ENCODE measurements around the gene NHEJ1. TPM values are rescaled to one million over a fixed set of nuclear protein-coding genes. Genes with fewer than 3 reads are reported as not detected.

The NHEJ1 gene
- total RNA-seq, 1 experiment from 2014 or later = 11.5 TPM

- no TSS peak for BruUV-seq (replicated peaks)
- POLR2A ChIA-PET = no interaction called here
- intact Hi-C loops (cut with micrococcal nuclease) = loop anchor here (5.0 kb wide), 1 partner anchor 38 kb away; no protein-coding TSS in a partner anchor
- Mint-ChIP-seq H3K4me3 (ENCODE audit: unreplicated experiment) (no peak overlapping the region), H3K9me3 (ENCODE audit: unreplicated experiment) (no peaks in the 10 kb centered on the region), H3K4me1 (ENCODE audit: insufficient read depth, unreplicated experiment) (no peaks in the 10 kb centered on the region), H3K27ac (ENCODE audit: low read depth, unreplicated experiment) (no peak overlapping the region), H3K36me3 (ENCODE audit: insufficient read depth, unreplicated experiment) (peaks cover 25% of the 10 kb centered on the region), H3K27me3 (ENCODE audit: insufficient read depth, unreplicated experiment) (no peaks in the 10 kb centered on the region)
- no peak for TF ChIP-seq CTCF (IDR thresholded peaks at IDR 0.05; ENCODE audit: unreplicated experiment)
- DNase-seq (ENCODE audit: unreplicated experiment) = no peak
- CTCF ChIA-PET = interaction anchor here (0.6 to 2.1 kb wide), 3 partner anchors 14 to 202 kb away, joined by 4 to 9 read pairs (median 4); no protein-coding TSS in a partner anchor
Observed at GRCh38 chr2:219078951-219079350, 81.7 kb downstream of the NHEJ1 start.

- CTCF ChIA-PET = no interaction called here
- no peak overlapping the region for H3K4me3 Mint-ChIP-seq (ENCODE audit: unreplicated experiment)
- H3K36me3 Mint-ChIP-seq (ENCODE audit: insufficient read depth, unreplicated experiment) = peaks cover 25% of the 10 kb centered on the region
- H3K27me3 Mint-ChIP-seq (ENCODE audit: insufficient read depth, unreplicated experiment) = no peaks in the 10 kb centered on the region
- H3K9me3 Mint-ChIP-seq (ENCODE audit: unreplicated experiment) = no peaks in the 10 kb centered on the region
- intact Hi-C loops (cut with micrococcal nuclease) = loop anchor here (5.0 kb wide), 1 partner anchor 39 kb away; no protein-coding TSS in a partner anchor
- H3K27ac Mint-ChIP-seq (ENCODE audit: low read depth, unreplicated experiment) = no peak overlapping the region
- no TSS peak for BruUV-seq (replicated peaks)
- no peak for TF ChIP-seq CTCF (IDR thresholded peaks at IDR 0.05; ENCODE audit: unreplicated experiment)
- POLR2A ChIA-PET = no interaction called here
- no peak for DNase-seq (ENCODE audit: unreplicated experiment)
- no peaks in the 10 kb centered on the region for H3K4me1 Mint-ChIP-seq (ENCODE audit: insufficient read depth, unreplicated experiment)
Observed at GRCh38 chr2:219078126-219078525, 82.5 kb downstream of the NHEJ1 start.

GRCh38 chr2:219076253-219076652 lies 84.4 kb downstream of the NHEJ1 start:
- Mint-ChIP-seq H3K36me3 (ENCODE audit: insufficient read depth, unreplicated experiment) (peaks cover 25% of the 10 kb centered on the region), H3K9me3 (ENCODE audit: unreplicated experiment) (no peaks in the 10 kb centered on the region), H3K27me3 (ENCODE audit: insufficient read depth, unreplicated experiment) (no peaks in the 10 kb centered on the region), H3K27ac (ENCODE audit: low read depth, unreplicated experiment) (no peak overlapping the region), H3K4me1 (ENCODE audit: insufficient read depth, unreplicated experiment) (peaks cover 8% of the 10 kb centered on the region), H3K4me3 (ENCODE audit: unreplicated experiment) (no peak overlapping the region)
- no peak for DNase-seq (ENCODE audit: unreplicated experiment)
- intact Hi-C loops (cut with micrococcal nuclease) = loop anchor here (5.0 kb wide), 1 partner anchor 41 kb away; no protein-coding TSS in a partner anchor
- CTCF ChIA-PET = interaction anchor here (0.8 to 2.6 kb wide), 4 partner anchors 13 to 78 kb away, joined by 3 to 13 read pairs (median 4); no protein-coding TSS in a partner anchor
- TF ChIP-seq CTCF (IDR thresholded peaks at IDR 0.05; ENCODE audit: unreplicated experiment) = no peak
- no TSS peak for BruUV-seq (replicated peaks)
- POLR2A ChIA-PET = no interaction called here

GRCh38 chr2:219073413-219074129 lies 87.0 kb downstream of the NHEJ1 start:
- DNase-seq (ENCODE audit: unreplicated experiment) = peak; percentile 57
- H3K4me1 Mint-ChIP-seq (ENCODE audit: insufficient read depth, unreplicated experiment) = peaks cover 13% of the 10 kb centered on the region
- H3K36me3 Mint-ChIP-seq (ENCODE audit: insufficient read depth, unreplicated experiment) = peaks cover 31% of the 10 kb centered on the region
- H3K27ac Mint-ChIP-seq (ENCODE audit: low read depth, unreplicated experiment) = peak overlapping the region; percentile 7
- CTCF ChIA-PET = interaction anchor here (0.6 to 5.2 kb wide), 14 partner anchors 8 to 422 kb away, joined by 3 to 34 read pairs (median 4); partner anchors contain the start of gene IHH
- POLR2A ChIA-PET = interaction anchor here (1.0 kb wide), 1 partner anchor 46 kb away, joined by 3 read pairs; no protein-coding TSS in a partner anchor
- intact Hi-C loops (cut with micrococcal nuclease) = loop anchor here (1.0 kb wide), 1 partner anchor 82 kb away; no protein-coding TSS in a partner anchor
- H3K4me3 Mint-ChIP-seq (ENCODE audit: unreplicated experiment) = no peak overlapping the region
- peak; percentile 57 for TF ChIP-seq CTCF (IDR thresholded peaks at IDR 0.05; ENCODE audit: unreplicated experiment)
- BruUV-seq (replicated peaks) = no TSS peak
- H3K27me3 Mint-ChIP-seq (ENCODE audit: insufficient read depth, unreplicated experiment) = no peaks in the 10 kb centered on the region
- H3K9me3 Mint-ChIP-seq (ENCODE audit: unreplicated experiment) = no peaks in the 10 kb centered on the region
